PC-3 (cell line): Measurements from ENCODE around the gene ARHGAP18. TPM values are rescaled to one million over a fixed set of nuclear protein-coding genes. Genes with fewer than 3 reads are reported as not detected.

Experiments
- ATAC-seq: fragments of 200-7000 bp; cut with Tn5 transposase; 2 replicates; pipeline ENCODE4 v1.9.1; 2020; ENCODE audit warnings: mild to moderate bottlenecking, moderate library complexity
- BruUV-seq: library from RNA; stranded (reverse); fragments of 400-500 nt; replicated peaks from 2 replicates; lab custom pipeline; 2021; lab: Mats Ljungman, UMichigan
- CTCF ChIA-PET: fragments of 300-600 bp; sonication (Branson Sonifier 250); formaldehyde crosslinking; loops from one replicate; lab custom pipeline; 2022; ENCODE audit warnings: antibody characterized with exemption; lab: Charles Lee
- POLR2A ChIA-PET: fragments of 300-600 bp; sonication (Branson Sonifier 250); formaldehyde crosslinking; loops from one replicate; lab custom pipeline; 2022; ENCODE audit warnings: antibody characterized with exemption; ENCODE audit not compliant: unreplicated experiment; lab: Charles Lee
- DNase-seq: peaks from one replicate; pipeline ENCODE4 v3.0.0-alpha.2; 2015
- H2AFZ ChIP-seq: fragments of 300-600 bp; sonication (generic); 2 replicates; pipeline ENCODE4 v1.6.0; 2016; ENCODE audit warnings: antibody characterized with exemption, low read length
- H3F3A ChIP-seq: fragments of 300-600 bp; sonication (generic); one replicate; pipeline ENCODE4 v1.6.0; 2017; ENCODE audit warnings: antibody characterized with exemption, low read length, control low read depth, mild to moderate bottlenecking; ENCODE audit not compliant: unreplicated experiment
- H3K27ac ChIP-seq: fragments of 300-600 bp; sonication (generic); 2 replicates; pipeline ENCODE4 v1.5.1; 2016; ENCODE audit warnings: mild to moderate bottlenecking, low read length
- H3K27me3 ChIP-seq: fragments of 300-600 bp; sonication (generic); 2 replicates; pipeline ENCODE4 v1.6.1; 2016; ENCODE audit warnings: low read length, mixed read lengths
- H3K36me3 ChIP-seq: fragments of 300-600 bp; sonication (generic); 2 replicates; pipeline ENCODE4 v1.6.1; 2016; ENCODE audit warnings: low read depth, mixed run types, low read length, mixed read lengths
- H3K4me1 ChIP-seq: fragments of 300-600 bp; sonication (generic); 2 replicates; pipeline ENCODE4 v1.5.1; 2016; ENCODE audit warnings: low read length; ENCODE audit not compliant: insufficient read depth
- H3K4me2 ChIP-seq: fragments of 300-600 bp; sonication (generic); 2 replicates; pipeline ENCODE4 v1.6.0; 2016; ENCODE audit warnings: low read length
- H3K4me3 ChIP-seq: fragments of 300-600 bp; sonication (generic); 2 replicates; pipeline ENCODE4 v1.5.1; 2016; ENCODE audit warnings: mild to moderate bottlenecking, low read length, mixed read lengths
- H3K79me2 ChIP-seq: fragments of 300-600 bp; sonication (generic); 2 replicates; pipeline ENCODE4 v1.6.1; 2017; ENCODE audit warnings: low read length, mixed read lengths
- H3K9ac ChIP-seq: fragments of 300-600 bp; sonication (generic); 2 replicates; pipeline ENCODE4 v1.6.0; 2016; ENCODE audit warnings: mild to moderate bottlenecking, low read length
- H3K9me2 ChIP-seq: fragments of 300-600 bp; sonication (generic); replicated peaks from 2 replicates; pipeline ENCODE4 v1.6.1; 2016; ENCODE audit warnings: mixed run types, low read length, mixed read lengths
- H3K9me3 ChIP-seq: fragments of 300-600 bp; sonication (generic); 2 replicates; pipeline ENCODE4 v1.6.1; 2016; ENCODE audit warnings: low read length, mixed read lengths
- H4K20me1 ChIP-seq: fragments of 300-600 bp; sonication (generic); 2 replicates; pipeline ENCODE4 v1.6.1; 2016; ENCODE audit warnings: low read length, mixed read lengths
- EZH2 ChIP-seq: fragments of 300-600 bp; sonication (generic); IDR thresholded peaks from one replicate; pipeline ENCODE4 v1.6.1; 2017; ENCODE audit warnings: antibody characterized with exemption, mild to moderate bottlenecking, low read length; ENCODE audit not compliant: unreplicated experiment
- EZH2phosphoT487 ChIP-seq: fragments of 300-600 bp; sonication (generic); IDR thresholded peaks from 2 replicates; pipeline ENCODE4 v1.6.1; 2018; ENCODE audit warnings: mild to moderate bottlenecking, antibody characterized with exemption, low read length, borderline replicate concordance
- intact Hi-C: fragments of 100-400 bp; cut with micrococcal nuclease; formaldehyde crosslinking; loops from 2 replicates; pipeline ENCODE4 v1.9.0; 2023
- total RNA-seq: library from RNA; depleted of rRNA; stranded (reverse); fragments of >200 nt; gene quantifications from 2 replicates; pipeline ENCODE4 v1.2.3, GENCODE V29; 2014
- TF ChIP-seq, protein P1 (sequence below): fragments of 300-600 bp; sonication (generic); conservative IDR thresholded peaks from 2 replicates; pipeline ENCODE4 v1.5.1; 2017; ENCODE audit warnings: antibody characterized with exemption, low read depth, mild to moderate bottlenecking, low read length

The ARHGAP18 gene
- total RNA-seq, 1 experiment from 2014 or later, result 5.9 TPM

DNA sequence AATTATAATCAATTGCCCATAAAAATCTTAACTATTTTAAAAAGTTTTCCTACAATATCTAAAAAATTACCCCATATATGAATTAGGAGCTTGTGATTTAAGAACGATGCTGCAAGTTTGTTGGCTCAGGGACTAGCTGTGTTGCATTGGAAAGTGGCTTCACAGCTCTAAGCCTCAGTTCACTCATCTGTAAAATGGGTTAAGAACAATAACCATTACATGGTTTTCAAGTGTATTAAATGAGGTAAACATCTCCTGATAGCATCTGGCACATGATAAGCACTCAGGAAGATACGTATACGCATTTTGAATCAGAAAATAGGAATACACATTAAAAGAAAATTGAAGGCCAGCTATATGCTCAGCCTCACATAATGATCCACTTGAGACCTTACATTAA, 76.4 kb downstream of the ARHGAP18 start:
- ChIA-PET CTCF (interaction anchor here (0.5 to 0.6 kb wide), 2 partner anchors 10 to 134 kb away, joined by 3 read pairs; no protein-coding TSS in a partner anchor), POLR2A (interaction anchor here (0.7 kb wide), 1 partner anchor 389 kb away, joined by 5 read pairs; no protein-coding TSS in a partner anchor)
- Histone ChIP-seq H3K27me3 (no peaks in the 10 kb centered on the region), H3K4me1 (peaks cover 13% of the 10 kb centered on the region), H3K27ac (no peak overlapping the region), H2AFZ (no peak overlapping the region), H4K20me1 (no peaks in the 10 kb centered on the region), H3K36me3 (no peaks in the 10 kb centered on the region), H3K9me2 (no peaks in the 10 kb centered on the region), H3K4me3 (no peak overlapping the region), H3K9me3 (no peaks in the 10 kb centered on the region), H3K79me2 (no peaks in the 10 kb centered on the region), H3F3A (no peaks in the 10 kb centered on the region), H3K4me2 (no peak overlapping the region), H3K9ac (no peak overlapping the region)
- intact Hi-C loops, result no loop called here
- TF ChIP-seq, protein P1, sequence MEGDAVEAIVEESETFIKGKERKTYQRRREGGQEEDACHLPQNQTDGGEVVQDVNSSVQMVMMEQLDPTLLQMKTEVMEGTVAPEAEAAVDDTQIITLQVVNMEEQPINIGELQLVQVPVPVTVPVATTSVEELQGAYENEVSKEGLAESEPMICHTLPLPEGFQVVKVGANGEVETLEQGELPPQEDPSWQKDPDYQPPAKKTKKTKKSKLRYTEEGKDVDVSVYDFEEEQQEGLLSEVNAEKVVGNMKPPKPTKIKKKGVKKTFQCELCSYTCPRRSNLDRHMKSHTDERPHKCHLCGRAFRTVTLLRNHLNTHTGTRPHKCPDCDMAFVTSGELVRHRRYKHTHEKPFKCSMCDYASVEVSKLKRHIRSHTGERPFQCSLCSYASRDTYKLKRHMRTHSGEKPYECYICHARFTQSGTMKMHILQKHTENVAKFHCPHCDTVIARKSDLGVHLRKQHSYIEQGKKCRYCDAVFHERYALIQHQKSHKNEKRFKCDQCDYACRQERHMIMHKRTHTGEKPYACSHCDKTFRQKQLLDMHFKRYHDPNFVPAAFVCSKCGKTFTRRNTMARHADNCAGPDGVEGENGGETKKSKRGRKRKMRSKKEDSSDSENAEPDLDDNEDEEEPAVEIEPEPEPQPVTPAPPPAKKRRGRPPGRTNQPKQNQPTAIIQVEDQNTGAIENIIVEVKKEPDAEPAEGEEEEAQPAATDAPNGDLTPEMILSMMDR, result no peak
- TF ChIP-seq EZH2 (no peak), EZH2phosphoT487 (no peak)
- no peak for DNase-seq
- ATAC-seq, result no peak
- BruUV-seq, result no TSS peak

DNA sequence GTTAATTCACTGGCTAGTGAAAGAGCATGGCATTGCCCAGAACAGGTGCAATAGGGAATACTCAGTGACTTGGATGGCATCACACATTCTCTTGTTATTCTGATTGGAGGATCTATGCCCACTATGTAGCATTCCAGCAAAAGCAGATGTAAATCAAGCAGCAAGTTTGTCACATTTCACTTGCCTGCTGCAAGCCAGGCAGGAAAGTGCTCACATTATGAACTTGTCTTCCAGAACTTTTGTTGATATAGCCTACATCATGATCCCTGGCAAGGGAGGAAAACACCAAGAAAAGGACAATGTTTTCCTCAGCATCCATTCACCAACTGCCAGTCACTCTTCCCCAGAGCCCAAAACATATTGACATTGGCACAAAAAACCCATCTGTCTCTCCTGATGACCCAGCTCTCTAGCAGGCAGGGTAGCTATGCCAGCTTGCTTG, 77.8 kb downstream of the ARHGAP18 start:
- H3K9me3 ChIP-seq, result no peaks in the 10 kb centered on the region
- BruUV-seq, result no TSS peak
- no peaks in the 10 kb centered on the region for H3K36me3 ChIP-seq
- H3K9me2 ChIP-seq, result no peaks in the 10 kb centered on the region
- no peaks in the 10 kb centered on the region for H3K79me2 ChIP-seq
- ChIA-PET POLR2A (interaction anchor here (0.6 kb wide), 1 partner anchor 52 kb away, joined by 4 read pairs; no protein-coding TSS in a partner anchor), CTCF (interaction anchor here (0.7 kb wide), 1 partner anchor 307 kb away, joined by 3 read pairs; no protein-coding TSS in a partner anchor)
- no peak overlapping the region for H3K27ac ChIP-seq
- no peak overlapping the region for H2AFZ ChIP-seq
- no peaks in the 10 kb centered on the region for H3F3A ChIP-seq
- TF ChIP-seq, protein P1, result no peak
- TF ChIP-seq EZH2, result no peak
- no peak for TF ChIP-seq EZH2phosphoT487
- intact Hi-C loops, result no loop called here
- no peak overlapping the region for H3K4me3 ChIP-seq
- no peak overlapping the region for H3K4me2 ChIP-seq
- no peaks in the 10 kb centered on the region for H3K27me3 ChIP-seq
- H3K4me1 ChIP-seq, result peaks cover 4% of the 10 kb centered on the region
- DNase-seq (no peak), ATAC-seq (no peak)
- no peak overlapping the region for H3K9ac ChIP-seq
- no peaks in the 10 kb centered on the region for H4K20me1 ChIP-seq

DNA sequence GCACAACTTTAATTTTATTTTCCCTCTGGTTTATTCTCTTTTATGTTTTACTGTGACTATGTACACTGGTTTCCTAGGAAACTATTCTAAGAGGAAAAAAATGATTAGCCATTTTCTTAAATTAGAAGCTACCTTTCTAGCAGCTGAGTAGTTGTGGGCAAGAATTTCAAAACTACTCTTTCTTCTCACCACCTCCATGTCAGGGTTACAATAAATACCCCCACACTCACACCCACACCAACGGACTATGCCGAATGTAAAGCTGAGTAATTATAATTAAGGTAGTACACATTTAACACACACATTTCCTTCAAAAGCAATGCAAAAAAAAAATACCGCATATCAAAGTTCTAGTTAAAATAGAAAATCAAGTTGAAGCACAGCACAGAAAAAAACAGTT, 78.9 kb downstream of the ARHGAP18 start:
- no peak overlapping the region for H3K27ac ChIP-seq

More for the DNA sequence above, 78.9 kb downstream of the ARHGAP18 start:
- ATAC-seq, result no peak
- no peak for DNase-seq
- no TSS peak for BruUV-seq
- Histone ChIP-seq H3K9me3 (no peaks in the 10 kb centered on the region), H4K20me1 (no peaks in the 10 kb centered on the region), H3K4me1 (no peaks in the 10 kb centered on the region), H2AFZ (no peak overlapping the region), H3K79me2 (no peaks in the 10 kb centered on the region), H3K27me3 (no peaks in the 10 kb centered on the region), H3K36me3 (no peaks in the 10 kb centered on the region), H3K9ac (no peak overlapping the region), H3K4me3 (no peak overlapping the region), H3K9me2 (no peaks in the 10 kb centered on the region), H3F3A (no peaks in the 10 kb centered on the region), H3K4me2 (no peak overlapping the region)
- POLR2A ChIA-PET, result no interaction called here
- CTCF ChIA-PET, result no interaction called here
- intact Hi-C loops, result no loop called here
- TF ChIP-seq EZH2, result no peak
